ENCODE data around the gene UBASH3B. TPM values are rescaled to one million over a fixed set of nuclear protein-coding genes. Genes with fewer than 3 reads are reported as not detected.

The UBASH3B gene
- total and polyA plus RNA-seq, 2 of the 13 experiments (the other 11 are each of a cell fraction or from before 2014, with no cell fraction given), result 4.4 to 7.6 TPM

- POLR2A ChIA-PET, result no interaction called here
- Histone ChIP-seq H3K27ac (ENCODE audit: extremely low read length, insufficient read depth, low read length) (no peak overlapping the region), H3K9me3 (ENCODE audit: low read length) (no peaks in the 10 kb centered on the region), H3K79me2 (ENCODE audit: insufficient read depth, low read length) (no peaks in the 10 kb centered on the region), H3K4me2 (ENCODE audit: low read depth, low read length) (no peak overlapping the region), H4K20me1 (ENCODE audit: insufficient read depth, low read length) (no peaks in the 10 kb centered on the region), H3K36me3 (replicated peaks in 1 of 2; ENCODE audit: control insufficient read depth in 1 of 2, insufficient read depth in 2 of 2, low read length in 2 of 2) (peaks cover 0 to 1% of the 10 kb centered on the region in 2 experiments; a peak in 1 of 5 replicates), H3K4me1 (ENCODE audit: insufficient read depth, low read length) (peaks cover 35% of the 10 kb centered on the region), H3K4me3 (replicated peaks in 1 of 3; ENCODE audit: insufficient read depth in 1 of 3, low read depth in 2 of 3, low read length in 3 of 3) (no peak overlapping the region), H3K9ac (ENCODE audit: insufficient read depth, low read depth, low read length) (no peak overlapping the region), H3K27me3 (ENCODE audit: control insufficient read depth in 1 of 2, insufficient read depth in 2 of 2, low read length in 2 of 2) (no peaks in the 10 kb centered on the region), H2AFZ (ENCODE audit: low read length) (no peak overlapping the region)
- CTCF ChIA-PET (ENCODE audit: low intra/inter-chr PET ratio, low total read pairs), result no interaction called here
- ATAC-seq (no peak), DNase-seq (ENCODE audit: low spot score) (no peak), FAIRE-seq (no peak)
- no peak for TF ChIP-seq ZFP41 (CRISPR knock-in tag; IDR thresholded peaks at IDR 0.05; ENCODE audit: borderline replicate concordance)
- no peak for TF ChIP-seq MAFF (IDR thresholded peaks at IDR 0.05; ENCODE audit: low read depth, low read length)
- no peak for TF ChIP-seq ASH2L (IDR thresholded peaks at IDR 0.05; ENCODE audit: insufficient read length, low read depth, low read length)
- TF ChIP-seq PTBP1 (IDR thresholded peaks at IDR 0.05; ENCODE audit: low read depth, low read length, poor library complexity, severe bottlenecking), result no peak
- no peak for TF ChIP-seq ADNP (CRISPR knock-in tag; IDR thresholded peaks at IDR 0.05)
- no peak for TF ChIP-seq RXRB (CRISPR knock-in tag; IDR thresholded peaks at IDR 0.05; ENCODE audit: borderline replicate concordance)
- no peak for TF ChIP-seq PITX1 (CRISPR knock-in tag; IDR thresholded peaks at IDR 0.05)
- TF ChIP-seq SIX4 (CRISPR knock-in tag; IDR thresholded peaks at IDR 0.05), result no peak
- TF ChIP-seq IRF2 (CRISPR knock-in tag; IDR thresholded peaks at IDR 0.05), result no peak
- WGBS (ENCODE audit: low lambda C conversion rate), result 92% methylated on average over 7 of the region's 7 CpGs
- in situ Hi-C loops (cut with HindIII; ENCODE audit: extremely low pct_ligation_motif_present, low pct_unique_long_range_greater_than_20kb) (no loop called here), intact Hi-C loops (cut with micrococcal nuclease; ENCODE audit: unreplicated experiment) (no loop called here)
- no TSS peak for BruUV-seq (replicated peaks)
These were observed 53.7 kb downstream of the UBASH3B start for GRCh38 chr11:122709039-122709760.

- Histone ChIP-seq H3K36me3 (replicated peaks in 1 of 2; ENCODE audit: control insufficient read depth in 1 of 2, insufficient read depth in 2 of 2, low read length in 2 of 2) (no peaks in the 10 kb centered on the region), H4K20me1 (ENCODE audit: insufficient read depth, low read length) (no peaks in the 10 kb centered on the region), H3K27me3 (ENCODE audit: control insufficient read depth in 1 of 2, insufficient read depth in 2 of 2, low read length in 2 of 2) (no peaks in the 10 kb centered on the region), H3K79me2 (ENCODE audit: insufficient read depth, low read length) (no peaks in the 10 kb centered on the region), H3K4me1 (ENCODE audit: insufficient read depth, low read length) (peaks cover 19% of the 10 kb centered on the region), H3K9ac (ENCODE audit: insufficient read depth, low read depth, low read length) (no peak overlapping the region), H3K9me3 (ENCODE audit: low read length) (no peaks in the 10 kb centered on the region), H3K27ac (ENCODE audit: extremely low read length, insufficient read depth, low read length) (no peak overlapping the region), H3K4me3 (replicated peaks in 1 of 3; ENCODE audit: insufficient read depth in 1 of 3, low read depth in 2 of 3, low read length in 3 of 3) (no peak overlapping the region), H2AFZ (ENCODE audit: low read length) (no peak overlapping the region), H3K4me2 (ENCODE audit: low read depth, low read length) (no peak overlapping the region)
- ChIA-PET CTCF (ENCODE audit: low intra/inter-chr PET ratio, low total read pairs) (no interaction called here), POLR2A (no interaction called here)
- WGBS (ENCODE audit: low lambda C conversion rate), result 91% methylated on average over 9 of the region's 9 CpGs
- no TSS peak for BruUV-seq (replicated peaks)
- intact Hi-C loops (cut with micrococcal nuclease; ENCODE audit: unreplicated experiment) (no loop called here), in situ Hi-C loops (cut with HindIII; ENCODE audit: extremely low pct_ligation_motif_present, low pct_unique_long_range_greater_than_20kb) (no loop called here)
- TF ChIP-seq, protein P1, sequence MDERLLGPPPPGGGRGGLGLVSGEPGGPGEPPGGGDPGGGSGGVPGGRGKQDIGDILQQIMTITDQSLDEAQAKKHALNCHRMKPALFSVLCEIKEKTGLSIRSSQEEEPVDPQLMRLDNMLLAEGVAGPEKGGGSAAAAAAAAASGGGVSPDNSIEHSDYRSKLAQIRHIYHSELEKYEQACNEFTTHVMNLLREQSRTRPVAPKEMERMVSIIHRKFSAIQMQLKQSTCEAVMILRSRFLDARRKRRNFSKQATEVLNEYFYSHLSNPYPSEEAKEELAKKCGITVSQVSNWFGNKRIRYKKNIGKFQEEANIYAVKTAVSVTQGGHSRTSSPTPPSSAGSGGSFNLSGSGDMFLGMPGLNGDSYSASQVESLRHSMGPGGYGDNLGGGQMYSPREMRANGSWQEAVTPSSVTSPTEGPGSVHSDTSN (CRISPR knock-in tag; IDR thresholded peaks at IDR 0.05), result no peak
- no peak for TF ChIP-seq NFATC3 (CRISPR knock-in tag; IDR thresholded peaks at IDR 0.05)
- TF ChIP-seq MTA1 (CRISPR knock-in tag; IDR thresholded peaks at IDR 0.05; ENCODE audit: borderline replicate concordance), result no peak
- TF ChIP-seq ZNF629 (CRISPR knock-in tag; conservative IDR thresholded peaks at IDR 0.05), result 0 out of 2 replicates have a peak, but pooled peaks have one; percentile 29
- DNase-seq (ENCODE audit: low spot score) (no peak), FAIRE-seq (no peak), ATAC-seq (no peak)
These were observed 55.8 kb downstream of the UBASH3B start for GRCh38 chr11:122711362-122711761.

All from HepG2 (cell line).